HepG2 (cell line): ENCODE data around the gene PLK3. TPM values are rescaled to one million over a fixed set of nuclear protein-coding genes. Genes with fewer than 3 reads are reported as not detected.

ENCODE experiments used
- CBX1 ChIP-seq: IDR thresholded peaks from one replicate; pipeline ENCODE4 v1.6.1; 2016; ENCODE audit warnings: antibody characterized with exemption, low read depth
- HNRNPH1 ChIP-seq: fragments of 200-400 bp; formaldehyde crosslinking; optimal IDR thresholded peaks from 2 replicates; pipeline ENCODE3; 2017; ENCODE audit warnings: mild to moderate bottlenecking, low read depth, low read length
- RBFOX2 ChIP-seq: fragments of 200-400 bp; formaldehyde crosslinking; IDR thresholded peaks from 2 replicates; pipeline ENCODE4 v1.6.1; 2017; ENCODE audit warnings: low read depth, mild to moderate bottlenecking, low read length
- ZFX ChIP-seq: sonication (generic); formaldehyde crosslinking; IDR thresholded peaks from 2 replicates; pipeline ENCODE4 v1.4.0; 2020; ENCODE audit warnings: mild to moderate bottlenecking, low read depth, missing genetic modification reagents, moderate library complexity
- ZNF138 ChIP-seq: sonication (generic); formaldehyde crosslinking; IDR thresholded peaks from 2 replicates; pipeline ENCODE4 v1.5.0; 2020; ENCODE audit warnings: mild to moderate bottlenecking, low read depth, missing genetic modification reagents
- ZNF160 ChIP-seq: sonication (generic); formaldehyde crosslinking; IDR thresholded peaks from 2 replicates; pipeline ENCODE4 v1.8.0; 2022; ENCODE audit warnings: mild to moderate bottlenecking, inconsistent platforms, missing genetic modification reagents
- ZNF230 ChIP-seq: sonication (generic); formaldehyde crosslinking; IDR thresholded peaks from 2 replicates; pipeline ENCODE4 v1.4.0; 2020; ENCODE audit warnings: mild to moderate bottlenecking, missing genetic modification reagents
- ZNF350 ChIP-seq: sonication (generic); formaldehyde crosslinking; IDR thresholded peaks from 2 replicates; pipeline ENCODE4 v1.4.0; 2020; ENCODE audit warnings: mild to moderate bottlenecking, low read depth, missing genetic modification reagents, borderline replicate concordance
- ZNF552 ChIP-seq: sonication (generic); formaldehyde crosslinking; IDR thresholded peaks from 2 replicates; pipeline ENCODE4 v1.9.0; 2022; ENCODE audit warnings: missing genetic modification reagents, mild to moderate bottlenecking, borderline replicate concordance
- ZNF816 ChIP-seq: sonication (generic); formaldehyde crosslinking; IDR thresholded peaks from 2 replicates; pipeline ENCODE4 v1.8.0; 2022; ENCODE audit warnings: missing genetic modification reagents, mild to moderate bottlenecking, borderline replicate concordance
- ZNF83 ChIP-seq: sonication (generic); formaldehyde crosslinking; IDR thresholded peaks from 2 replicates; pipeline ENCODE4 v1.4.0; 2020; ENCODE audit warnings: missing genetic modification reagents, mild to moderate bottlenecking, borderline replicate concordance
- polyA plus RNA-seq, 8 experiments: library from polyadenylated mRNA; depleted of rRNA in 3 of 8; stranded (reverse) in 7 of 8; unstranded in 1 of 8; fragments of >200 nt; fragmentation: Illumina TruSeq in 4 of 8; extraction: Trizol in 4 of 8; gene quantifications; 2 replicates each; pipeline versions ENCODE4 v1.2.1 to v1.2.3, GENCODE V29; 2011 to 2016; ENCODE audit warnings: low read depth in 4 of 8, missing spikeins in 1 of 8, mixed read lengths in 1 of 8; ENCODE audit not compliant: insufficient read depth in 1 of 8
- total RNA-seq, 5 experiments: library from RNA; depleted of rRNA; stranded (reverse); fragments of >200 nt; fragmentation: Illumina TruSeq; extraction: Trizol; gene quantifications; 2 replicates each; pipeline ENCODE4 v1.2.3, GENCODE V29; 2016; ENCODE audit warnings: low read depth in 1 of 5
- TF ChIP-seq, protein P1 (sequence below): sonication (generic); formaldehyde crosslinking; IDR thresholded peaks from 2 replicates; pipeline ENCODE4 v1.4.0; 2020; ENCODE audit warnings: low read depth, missing genetic modification reagents
- TF ChIP-seq, protein P2 (sequence below): sonication (generic); formaldehyde crosslinking; IDR thresholded peaks from 2 replicates; pipeline ENCODE4 v1.5.1; 2020; ENCODE audit warnings: missing genetic modification reagents, mild to moderate bottlenecking, borderline replicate concordance
- TF ChIP-seq, protein P3 (sequence below): sonication (generic); formaldehyde crosslinking; IDR thresholded peaks from 2 replicates; pipeline ENCODE4 v1.4.0; 2020; ENCODE audit warnings: missing genetic modification reagents, mild to moderate bottlenecking, borderline replicate concordance
- TF ChIP-seq, protein P4 (sequence below): sonication (generic); formaldehyde crosslinking; IDR thresholded peaks from 2 replicates; pipeline ENCODE4 v1.5.1; 2020; ENCODE audit warnings: mild to moderate bottlenecking, missing genetic modification reagents, moderate library complexity
- TF ChIP-seq, protein P5 (sequence below): sonication (generic); formaldehyde crosslinking; IDR thresholded peaks from 2 replicates; pipeline ENCODE4 v1.4.0; 2020; ENCODE audit warnings: mild to moderate bottlenecking, low read depth, missing genetic modification reagents
- TF ChIP-seq, protein P6 (sequence below): sonication (generic); formaldehyde crosslinking; IDR thresholded peaks from 2 replicates; pipeline ENCODE4 v1.8.1; 2023; ENCODE audit warnings: missing genetic modification reagents, mild to moderate bottlenecking, borderline replicate concordance

The PLK3 gene
- total and polyA plus RNA-seq, 2 of the 13 experiments (the other 11 are each of a cell fraction or from before 2014, with no cell fraction given), result 9.8 to 16.9 TPM

DNA sequence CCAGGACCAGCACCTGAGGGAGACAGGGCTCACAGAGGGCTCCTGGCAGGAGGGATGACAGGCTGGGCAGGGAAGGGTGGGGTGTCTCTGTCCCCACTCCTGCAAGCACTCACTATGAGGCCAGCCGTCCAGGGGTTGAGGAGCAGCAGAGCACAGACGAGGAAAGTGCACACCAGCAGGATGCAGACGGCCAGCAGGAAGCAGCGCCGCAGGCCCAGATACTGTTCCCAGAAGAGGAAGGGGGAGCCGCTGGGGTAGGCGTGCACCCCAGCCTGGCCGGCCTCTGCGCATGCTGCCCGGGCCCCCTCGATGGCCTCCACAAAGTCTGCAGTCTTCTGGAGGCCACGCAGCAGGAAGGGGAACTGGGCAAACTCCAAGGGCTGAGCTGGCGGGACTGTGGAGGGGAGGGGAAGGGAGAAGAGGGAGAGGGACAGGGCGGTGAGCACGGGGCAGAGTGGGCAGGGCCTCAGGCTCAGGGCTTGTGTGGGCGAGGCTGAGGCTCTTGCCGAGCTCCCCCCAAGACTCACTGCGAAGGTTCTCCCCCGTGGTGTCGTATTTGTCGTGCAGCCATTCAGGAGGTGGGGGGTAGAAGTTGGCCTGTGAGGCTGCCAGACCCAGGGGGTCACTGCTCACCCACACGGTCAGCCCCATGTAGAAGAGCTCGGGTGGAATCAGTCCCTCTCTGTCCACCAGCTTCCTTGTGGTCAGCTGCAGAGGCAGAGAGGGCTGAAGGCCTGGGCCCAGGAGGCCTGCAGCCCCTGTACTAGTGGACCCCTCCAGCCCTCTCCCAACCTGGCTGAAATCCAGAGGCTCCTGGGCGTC lies 26.4 kb downstream of the PLK3 start (continued):
- peak; percentile 58; the same call in 1 of the 2 replicates for TF ChIP-seq ZNF552 (CRISPR knock-in tag)
- TF ChIP-seq, protein P1, sequence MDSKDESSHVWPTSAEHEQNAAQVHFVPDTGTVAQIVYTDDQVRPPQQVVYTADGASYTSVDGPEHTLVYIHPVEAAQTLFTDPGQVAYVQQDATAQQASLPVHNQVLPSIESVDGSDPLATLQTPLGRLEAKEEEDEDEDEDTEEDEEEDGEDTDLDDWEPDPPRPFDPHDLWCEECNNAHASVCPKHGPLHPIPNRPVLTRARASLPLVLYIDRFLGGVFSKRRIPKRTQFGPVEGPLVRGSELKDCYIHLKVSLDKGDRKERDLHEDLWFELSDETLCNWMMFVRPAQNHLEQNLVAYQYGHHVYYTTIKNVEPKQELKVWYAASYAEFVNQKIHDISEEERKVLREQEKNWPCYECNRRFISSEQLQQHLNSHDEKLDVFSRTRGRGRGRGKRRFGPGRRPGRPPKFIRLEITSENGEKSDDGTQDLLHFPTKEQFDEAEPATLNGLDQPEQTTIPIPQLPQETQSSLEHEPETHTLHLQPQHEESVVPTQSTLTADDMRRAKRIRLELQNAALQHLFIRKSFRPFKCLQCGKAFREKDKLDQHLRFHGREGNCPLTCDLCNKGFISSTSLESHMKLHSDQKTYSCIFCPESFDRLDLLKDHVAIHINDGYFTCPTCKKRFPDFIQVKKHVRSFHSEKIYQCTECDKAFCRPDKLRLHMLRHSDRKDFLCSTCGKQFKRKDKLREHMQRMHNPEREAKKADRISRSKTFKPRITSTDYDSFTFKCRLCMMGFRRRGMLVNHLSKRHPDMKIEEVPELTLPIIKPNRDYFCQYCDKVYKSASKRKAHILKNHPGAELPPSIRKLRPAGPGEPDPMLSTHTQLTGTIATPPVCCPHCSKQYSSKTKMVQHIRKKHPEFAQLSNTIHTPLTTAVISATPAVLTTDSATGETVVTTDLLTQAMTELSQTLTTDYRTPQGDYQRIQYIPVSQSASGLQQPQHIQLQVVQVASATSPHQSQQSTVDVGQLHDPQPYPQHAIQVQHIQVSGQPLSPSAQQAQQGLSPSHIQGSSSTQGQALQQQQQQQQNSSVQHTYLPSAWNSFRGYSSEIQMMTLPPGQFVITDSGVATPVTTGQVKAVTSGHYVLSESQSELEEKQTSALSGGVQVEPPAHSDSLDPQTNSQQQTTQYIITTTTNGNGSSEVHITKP, result no peak
- TF ChIP-seq, protein P2, sequence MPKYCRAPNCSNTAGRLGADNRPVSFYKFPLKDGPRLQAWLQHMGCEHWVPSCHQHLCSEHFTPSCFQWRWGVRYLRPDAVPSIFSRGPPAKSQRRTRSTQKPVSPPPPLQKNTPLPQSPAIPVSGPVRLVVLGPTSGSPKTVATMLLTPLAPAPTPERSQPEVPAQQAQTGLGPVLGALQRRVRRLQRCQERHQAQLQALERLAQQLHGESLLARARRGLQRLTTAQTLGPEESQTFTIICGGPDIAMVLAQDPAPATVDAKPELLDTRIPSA (CRISPR knock-in tag), result no peak
- TF ChIP-seq, protein P3, sequence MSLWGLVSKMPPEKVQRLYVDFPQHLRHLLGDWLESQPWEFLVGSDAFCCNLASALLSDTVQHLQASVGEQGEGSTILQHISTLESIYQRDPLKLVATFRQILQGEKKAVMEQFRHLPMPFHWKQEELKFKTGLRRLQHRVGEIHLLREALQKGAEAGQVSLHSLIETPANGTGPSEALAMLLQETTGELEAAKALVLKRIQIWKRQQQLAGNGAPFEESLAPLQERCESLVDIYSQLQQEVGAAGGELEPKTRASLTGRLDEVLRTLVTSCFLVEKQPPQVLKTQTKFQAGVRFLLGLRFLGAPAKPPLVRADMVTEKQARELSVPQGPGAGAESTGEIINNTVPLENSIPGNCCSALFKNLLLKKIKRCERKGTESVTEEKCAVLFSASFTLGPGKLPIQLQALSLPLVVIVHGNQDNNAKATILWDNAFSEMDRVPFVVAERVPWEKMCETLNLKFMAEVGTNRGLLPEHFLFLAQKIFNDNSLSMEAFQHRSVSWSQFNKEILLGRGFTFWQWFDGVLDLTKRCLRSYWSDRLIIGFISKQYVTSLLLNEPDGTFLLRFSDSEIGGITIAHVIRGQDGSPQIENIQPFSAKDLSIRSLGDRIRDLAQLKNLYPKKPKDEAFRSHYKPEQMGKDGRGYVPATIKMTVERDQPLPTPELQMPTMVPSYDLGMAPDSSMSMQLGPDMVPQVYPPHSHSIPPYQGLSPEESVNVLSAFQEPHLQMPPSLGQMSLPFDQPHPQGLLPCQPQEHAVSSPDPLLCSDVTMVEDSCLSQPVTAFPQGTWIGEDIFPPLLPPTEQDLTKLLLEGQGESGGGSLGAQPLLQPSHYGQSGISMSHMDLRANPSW (CRISPR knock-in tag), result peak; percentile 43; the same call in 1 of the 2 replicates
- TF ChIP-seq ZNF230 (CRISPR knock-in tag), result peak; percentile 66
- TF ChIP-seq ZNF816 (CRISPR knock-in tag), result peak; percentile 66; the same call in 1 of the 2 replicates
- TF ChIP-seq ZNF350 (CRISPR knock-in tag), result peak; percentile 41; the same call in 1 of the 2 replicates
- TF ChIP-seq HNRNPH1, result no peak
- TF ChIP-seq, protein P4, sequence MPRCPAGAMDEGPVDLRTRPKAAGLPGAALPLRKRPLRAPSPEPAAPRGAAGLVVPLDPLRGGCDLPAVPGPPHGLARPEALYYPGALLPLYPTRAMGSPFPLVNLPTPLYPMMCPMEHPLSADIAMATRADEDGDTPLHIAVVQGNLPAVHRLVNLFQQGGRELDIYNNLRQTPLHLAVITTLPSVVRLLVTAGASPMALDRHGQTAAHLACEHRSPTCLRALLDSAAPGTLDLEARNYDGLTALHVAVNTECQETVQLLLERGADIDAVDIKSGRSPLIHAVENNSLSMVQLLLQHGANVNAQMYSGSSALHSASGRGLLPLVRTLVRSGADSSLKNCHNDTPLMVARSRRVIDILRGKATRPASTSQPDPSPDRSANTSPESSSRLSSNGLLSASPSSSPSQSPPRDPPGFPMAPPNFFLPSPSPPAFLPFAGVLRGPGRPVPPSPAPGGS, result no peak; the same call in 1 of the 2 replicates
- TF ChIP-seq ZFX, result peak; percentile 85
- TF ChIP-seq RBFOX2, result peak; percentile 81
- TF ChIP-seq, protein P5, sequence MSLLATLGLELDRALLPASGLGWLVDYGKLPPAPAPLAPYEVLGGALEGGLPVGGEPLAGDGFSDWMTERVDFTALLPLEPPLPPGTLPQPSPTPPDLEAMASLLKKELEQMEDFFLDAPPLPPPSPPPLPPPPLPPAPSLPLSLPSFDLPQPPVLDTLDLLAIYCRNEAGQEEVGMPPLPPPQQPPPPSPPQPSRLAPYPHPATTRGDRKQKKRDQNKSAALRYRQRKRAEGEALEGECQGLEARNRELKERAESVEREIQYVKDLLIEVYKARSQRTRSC (CRISPR knock-in tag), result no peak
- peak; percentile 55; the same call in 1 of the 2 replicates for TF ChIP-seq ZNF83 (CRISPR knock-in tag)
- peak; percentile 67 for TF ChIP-seq ZNF138 (CRISPR knock-in tag)
- TF ChIP-seq, protein P6, sequence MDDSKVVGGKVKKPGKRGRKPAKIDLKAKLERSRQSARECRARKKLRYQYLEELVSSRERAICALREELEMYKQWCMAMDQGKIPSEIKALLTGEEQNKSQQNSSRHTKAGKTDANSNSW (CRISPR knock-in tag), result no peak
- TF ChIP-seq ZNF160 (CRISPR knock-in tag), result no peak; the same call in 1 of the 2 replicates
- TF ChIP-seq CBX1, result no peak
